ENCODE measurements around the gene VPS4A. TPM values are rescaled to one million over a fixed set of nuclear protein-coding genes. Genes with fewer than 3 reads are reported as not detected.

VPS4A gene
- total and polyA plus RNA-seq, 4 donors: 13.3 to 15.7 (median 14.5) TPM

- Histone ChIP-seq H3K4me1 (ENCODE audit: control insufficient read depth in 4 of 4, insufficient read depth in 4 of 4, low read length in 3 of 4) (peaks cover 16 to 67% (median 52%) of the 10 kb centered on the region in 4 donors), H3K27me3 (ENCODE audit: control insufficient read depth in 4 of 4, insufficient read depth in 4 of 4, low read length in 3 of 4) (no peaks in the 10 kb centered on the region), H3K9me3 (ENCODE audit: control insufficient read depth in 4 of 4, low read length in 3 of 4) (no peaks in the 10 kb centered on the region), H3K27ac (ENCODE audit: low read depth in 1 of 2, low read length in 2 of 2) (peak overlapping the region; percentile 75 to 80), H3K36me3 (ENCODE audit: control insufficient read depth in 4 of 4, insufficient read depth in 3 of 4, low read depth in 1 of 4, low read length in 3 of 4) (peaks cover 17 to 25% (median 20%) of the 10 kb centered on the region in 4 donors), H3K4me3 (ENCODE audit: low read depth in 1 of 3, low read length in 3 of 3) (no peak overlapping the region), H3K9ac (ENCODE audit: low read depth in 1 of 2, low read length in 2 of 2) (no peak overlapping the region)
- TF ChIP-seq ZBTB33 (IDR thresholded peaks at IDR 0.05): peak; percentile 44
- peak; percentile 67 to 80 for TF ChIP-seq HNF4A (conservative IDR thresholded peaks at IDR 0.05)
- TF ChIP-seq RAD21 (IDR thresholded peaks at IDR 0.05): peak in 1 of 2 donors; percentile 32
- peak; percentile 72 for TF ChIP-seq SP1 (IDR thresholded peaks at IDR 0.05)
- no peak for TF ChIP-seq TAF1 (conservative IDR thresholded peaks at IDR 0.05)
- TF ChIP-seq FOXA1 (IDR thresholded peaks at IDR 0.05): no peak
- peak; percentile 89 for TF ChIP-seq REST (IDR thresholded peaks at IDR 0.05)
- peak; percentile 77 for TF ChIP-seq MAX (IDR thresholded peaks at IDR 0.05)
- peak; percentile 43 for TF ChIP-seq NR2F2 (IDR thresholded peaks at IDR 0.05)
- TF ChIP-seq JUND (IDR thresholded peaks at IDR 0.05): peak in 1 of 2 donors; percentile 9
- TF ChIP-seq RXRA (IDR thresholded peaks at IDR 0.05): peak; percentile 76 to 82
- TF ChIP-seq YY1 (IDR thresholded peaks at IDR 0.05): peak; percentile 83
- no peak for TF ChIP-seq CTCF (IDR thresholded peaks at IDR 0.05; ENCODE audit: low read depth, low read length, missing input control)
- peak; percentile 22 for TF ChIP-seq HNF4G (IDR thresholded peaks at IDR 0.05)
- no peak for TF ChIP-seq FOXA2 (IDR thresholded peaks at IDR 0.05)
- TF ChIP-seq GABPA (IDR thresholded peaks at IDR 0.05 in 1 of 2, conservative IDR thresholded peaks at IDR 0.05 in 1 of 2): no peak
- no peak for TF ChIP-seq EGR1 (IDR thresholded peaks at IDR 0.05; ENCODE audit: low read depth in 2 of 2)
- peak; percentile 62 for TF ChIP-seq ATF3 (IDR thresholded peaks at IDR 0.05)
- no peak for DNase-seq (ENCODE audit: low spot score)
- WGBS: 39% methylated on average over 30 of the region's 30 CpGs
Measured at GRCh38 chr16:69315486-69316311, 4.5 kb downstream of the VPS4A start.

Data from liver (tissue), 9 donors.